ENCODE measurements around the gene GINS2. TPM values are rescaled to one million over a fixed set of nuclear protein-coding genes. Genes with fewer than 3 reads are reported as not detected.

The GINS2 gene
- total and polyA plus RNA-seq, 2 donors (not counting 3 experiments of a cell fraction or from before 2014, with no cell fraction given) = 10.4 to 24.1 TPM

DNA sequence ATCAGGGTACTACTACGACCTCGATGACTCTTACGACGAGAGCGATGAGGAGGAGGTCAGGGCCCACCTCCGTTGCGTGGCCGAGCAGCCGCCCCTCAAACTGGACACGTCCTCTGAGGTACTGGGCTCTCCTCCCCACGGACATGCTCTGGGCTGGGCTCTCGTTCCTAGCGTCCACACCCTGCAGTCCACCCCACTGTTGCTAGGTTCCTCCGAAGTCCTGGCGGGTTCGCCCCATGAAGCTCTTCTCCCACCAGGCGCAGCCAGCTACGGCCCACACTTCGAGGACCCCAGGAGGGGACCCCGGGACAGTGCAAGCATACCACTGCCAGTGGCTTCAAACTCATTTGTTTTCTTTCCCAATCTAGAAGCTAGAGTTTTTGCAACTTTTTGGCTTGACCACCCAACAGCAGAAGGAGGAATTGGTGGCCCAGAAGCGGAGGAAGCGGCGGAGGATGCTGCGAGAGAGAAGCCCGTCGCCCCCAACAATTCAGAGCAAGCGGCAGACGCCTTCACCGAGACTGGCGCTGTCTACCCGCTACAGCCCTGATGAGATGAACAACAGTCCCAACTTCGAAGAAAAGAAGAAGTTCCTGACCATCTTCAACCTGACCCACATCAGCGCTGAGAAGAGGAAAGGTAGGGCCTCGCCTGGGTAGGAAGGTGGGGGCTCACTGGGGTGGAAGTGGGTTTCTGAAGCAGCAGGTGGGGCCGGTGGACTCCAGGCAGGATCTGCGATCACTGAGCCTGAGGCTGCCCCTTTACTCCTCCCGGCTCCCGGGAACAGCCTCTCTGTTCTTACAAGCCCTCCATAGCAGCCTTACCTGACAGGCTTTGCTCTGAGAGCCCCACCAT, 25.6 kb downstream of the GINS2 start:
- no peak overlapping the region for H3K9ac ChIP-seq (replicated peaks; ENCODE audit: extremely low read depth, insufficient read depth, low read length)
- DNase-seq (ENCODE audit: low read depth, low spot score) = no peak
- H3K36me3 ChIP-seq (ENCODE audit: control insufficient read depth in 2 of 2, extremely low read depth in 1 of 2, insufficient read depth in 2 of 2, low read length in 2 of 2) = peaks cover 0 to 3% of the 10 kb centered on the region in 2 experiments
- H3K27ac ChIP-seq (ENCODE audit: insufficient read depth, low read depth, low read length) = no peak overlapping the region
- TF ChIP-seq EZH2 (IDR thresholded peaks at IDR 0.05; ENCODE audit: borderline replicate concordance, low read depth, low read length, severe bottlenecking) = no peak
- TF ChIP-seq GATA2 (IDR thresholded peaks at IDR 0.05; ENCODE audit: insufficient read depth, insufficient read length, low read depth, low read length) = no peak
- no peak for TF ChIP-seq JUN (IDR thresholded peaks at IDR 0.05; ENCODE audit: borderline replicate concordance, insufficient read depth, insufficient read length, low read depth)
- TF ChIP-seq MYC (IDR thresholded peaks at IDR 0.05; ENCODE audit: low read depth, low read length) = no peak
- no peak for TF ChIP-seq POLR2AphosphoS5 (IDR thresholded peaks at IDR 0.05; ENCODE audit: insufficient read depth, low read depth, low read length)
- TF ChIP-seq FOS (IDR thresholded peaks at IDR 0.05; ENCODE audit: borderline replicate concordance, insufficient read depth, low read length) = no peak
- TF ChIP-seq POLR2A (IDR thresholded peaks at IDR 0.05; ENCODE audit: low read depth, low read length) = no peak
- TF ChIP-seq, protein P1, sequence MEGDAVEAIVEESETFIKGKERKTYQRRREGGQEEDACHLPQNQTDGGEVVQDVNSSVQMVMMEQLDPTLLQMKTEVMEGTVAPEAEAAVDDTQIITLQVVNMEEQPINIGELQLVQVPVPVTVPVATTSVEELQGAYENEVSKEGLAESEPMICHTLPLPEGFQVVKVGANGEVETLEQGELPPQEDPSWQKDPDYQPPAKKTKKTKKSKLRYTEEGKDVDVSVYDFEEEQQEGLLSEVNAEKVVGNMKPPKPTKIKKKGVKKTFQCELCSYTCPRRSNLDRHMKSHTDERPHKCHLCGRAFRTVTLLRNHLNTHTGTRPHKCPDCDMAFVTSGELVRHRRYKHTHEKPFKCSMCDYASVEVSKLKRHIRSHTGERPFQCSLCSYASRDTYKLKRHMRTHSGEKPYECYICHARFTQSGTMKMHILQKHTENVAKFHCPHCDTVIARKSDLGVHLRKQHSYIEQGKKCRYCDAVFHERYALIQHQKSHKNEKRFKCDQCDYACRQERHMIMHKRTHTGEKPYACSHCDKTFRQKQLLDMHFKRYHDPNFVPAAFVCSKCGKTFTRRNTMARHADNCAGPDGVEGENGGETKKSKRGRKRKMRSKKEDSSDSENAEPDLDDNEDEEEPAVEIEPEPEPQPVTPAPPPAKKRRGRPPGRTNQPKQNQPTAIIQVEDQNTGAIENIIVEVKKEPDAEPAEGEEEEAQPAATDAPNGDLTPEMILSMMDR (IDR thresholded peaks at IDR 0.05; ENCODE audit: extremely low read depth in 1 of 2, insufficient read depth in 1 of 2, low read depth in 1 of 2, low read length in 2 of 2) = no peak
- TF ChIP-seq, protein P2, sequence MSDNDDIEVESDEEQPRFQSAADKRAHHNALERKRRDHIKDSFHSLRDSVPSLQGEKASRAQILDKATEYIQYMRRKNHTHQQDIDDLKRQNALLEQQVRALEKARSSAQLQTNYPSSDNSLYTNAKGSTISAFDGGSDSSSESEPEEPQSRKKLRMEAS (IDR thresholded peaks at IDR 0.05; ENCODE audit: insufficient read depth, insufficient read length) = no peak
- no peaks in the 10 kb centered on the region for H4K20me1 ChIP-seq (replicated peaks; ENCODE audit: control insufficient read depth, extremely low read depth, insufficient read depth, low read length)
- intact Hi-C loops (cut with micrococcal nuclease) = no loop called here
- H3K9me1 ChIP-seq (replicated peaks; ENCODE audit: control insufficient read depth, extremely low read depth, insufficient read depth, low read length) = no peaks in the 10 kb centered on the region
- POLR2A ChIA-PET = no interaction called here
- H2AFZ ChIP-seq (ENCODE audit: low read depth, low read length) = no peak overlapping the region
- H3K79me2 ChIP-seq (ENCODE audit: control insufficient read depth, insufficient read depth, low read length) = no peaks in the 10 kb centered on the region
- BruUV-seq (replicated peaks) = no TSS peak
- CTCF ChIA-PET = interaction anchor here (8.2 kb wide), 1 partner anchor 56 kb away, joined by 119 read pairs; no protein-coding TSS in a partner anchor
- no peak overlapping the region for H3K4me3 ChIP-seq (replicated peaks in 1 of 3; ENCODE audit: insufficient read depth in 1 of 3, low read depth in 1 of 3, low read length in 3 of 3)
- FAIRE-seq = no peak
- dilution Hi-C loops (cut with MboI; ENCODE audit: extremely low pct_ligation_motif_present, low sequenced_read_pairs) = no loop called here
- H3K9me3 ChIP-seq (replicated peaks; ENCODE audit: control insufficient read depth, insufficient read depth, low read length) = no peaks in the 10 kb centered on the region
- H3K27me3 ChIP-seq (ENCODE audit: control insufficient read depth in 2 of 2, insufficient read depth in 2 of 2, low read length in 2 of 2) = no peaks in the 10 kb centered on the region
- no peak overlapping the region for H3K4me2 ChIP-seq (ENCODE audit: insufficient read depth, low read length)
- no peaks in the 10 kb centered on the region for H3K4me1 ChIP-seq (ENCODE audit: control insufficient read depth, extremely low read depth, insufficient read depth, low read length)

All from endothelial cell of umbilical vein (primary cell).